Cardiac septum (tissue), 1 donor: ENCODE results near the gene DDX54. TPM values are rescaled to one million over a fixed set of nuclear protein-coding genes. Genes with fewer than 3 reads are reported as not detected.
"Not testable (repeated sequence)": the region's sequence is repeated elsewhere in the genome, so short reads cannot be mapped to it uniquely, and the experiment has no call there.

ENCODE experiments used
- DNase-seq: peaks from one replicate; pipeline ENCODE4 v3.0.0-alpha.2; 2020; ENCODE audit warnings: low spot score
- intact Hi-C: fragments of 100-400 bp; cut with DNase I; formaldehyde crosslinking; loops from one replicate; pipeline ENCODE4 v1.14.0; 2022
- total RNA-seq: library from RNA; stranded (reverse); fragmentation: NEBNext Ultra II Directional; extraction: Animal tissue kit (Norgen Biotek cat#: 25700); gene quantifications from one replicate; pipeline ENCODE4 v1.2.1, GENCODE V29; 2021
- donor health status: DM: no; HTN: no; CAD: no.

Gene DDX54
- total RNA-seq, 1 donor from 2014 or later: 35.5 TPM

DNA sequence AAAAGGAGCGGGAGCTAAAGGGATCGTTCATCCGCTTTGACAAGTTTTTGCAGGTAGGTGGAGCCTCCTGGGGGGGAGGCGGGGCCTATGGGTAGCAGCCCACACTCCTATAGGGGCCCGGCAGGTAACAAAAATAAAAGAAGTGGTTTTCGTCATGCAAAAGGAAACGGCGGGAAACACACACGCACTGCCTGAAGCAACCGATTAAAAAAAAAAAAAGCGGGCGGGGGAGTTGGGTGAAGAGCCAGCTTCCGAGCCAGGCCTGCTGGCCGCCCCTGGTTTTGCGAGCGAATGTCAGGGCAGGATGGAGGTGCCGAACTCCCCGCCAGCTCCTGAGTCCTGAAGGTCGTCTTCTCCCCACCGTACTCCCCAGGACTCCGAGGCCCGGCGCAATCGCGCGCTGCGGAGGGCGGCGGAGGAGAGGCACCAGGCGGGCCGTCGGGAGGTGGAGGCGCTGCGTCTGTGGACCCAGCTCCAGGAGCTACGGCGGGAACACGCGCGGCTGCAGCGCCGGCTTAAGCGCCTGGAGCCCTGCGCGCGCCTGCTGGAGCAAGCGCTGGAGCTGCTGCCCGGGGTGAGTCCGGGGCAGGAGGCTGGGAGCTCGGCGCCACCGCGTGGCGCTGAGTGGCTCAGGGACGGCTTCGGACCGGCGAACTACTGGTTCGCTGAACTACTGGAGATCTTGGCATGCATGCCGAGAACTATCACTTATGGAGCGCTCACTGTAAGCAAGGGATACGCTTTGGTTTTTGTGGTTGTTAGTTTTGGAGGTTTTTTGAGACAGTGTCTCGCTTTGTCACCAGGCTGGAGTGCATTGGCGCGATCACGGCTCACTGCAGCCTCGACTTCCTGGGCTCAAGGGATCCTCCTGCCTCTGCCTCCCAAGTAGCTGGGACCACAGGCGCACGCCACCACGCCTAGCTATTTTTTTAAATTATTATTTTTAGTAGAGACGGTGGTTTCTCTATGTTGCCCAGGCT, 32.2 kb downstream of the DDX54 start:
- intact Hi-C loops: loop anchor here (2.0 kb wide), 1 partner anchor 104 kb away; no protein-coding TSS in a partner anchor
- DNase-seq: no peak

- no peak for DNase-seq
- intact Hi-C loops: loop anchor here (2.0 kb wide), 1 partner anchor 104 kb away; no protein-coding TSS in a partner anchor
Measured at GRCh38 chr12:113152196-113152834, 33.0 kb downstream of the DDX54 start.

DNA sequence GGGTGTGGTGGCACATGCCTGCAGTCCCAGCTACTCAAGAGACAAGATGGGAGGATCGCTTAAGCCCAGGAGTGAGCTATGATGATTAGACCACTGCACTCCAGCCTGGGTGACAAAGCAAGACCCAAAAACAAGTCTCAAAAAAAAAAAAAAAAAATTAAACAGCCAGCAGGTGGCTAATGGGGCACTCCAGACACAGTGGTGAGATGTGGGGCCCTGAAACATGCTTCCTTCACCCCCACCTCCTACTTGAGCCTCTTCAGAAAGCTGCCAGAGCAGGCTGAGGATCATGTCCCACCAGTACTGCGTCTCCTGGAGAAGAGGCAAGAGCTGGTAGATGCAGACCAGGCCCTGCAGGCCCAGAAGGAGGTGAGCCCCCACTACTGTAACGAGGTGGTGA, 33.6 kb downstream of the DDX54 start:
- intact Hi-C loops: loop anchor here (2.0 kb wide), 1 partner anchor 103 kb away; no protein-coding TSS in a partner anchor
- no peak for DNase-seq

- DNase-seq: no peak
- intact Hi-C loops: no loop called here
Measured at GRCh38 chr12:113149361-113150150, 35.7 kb downstream of the DDX54 start, which contains the start of gene CFAP73. Gene CFAP73, plus strand, starts transcription at chr12:113149724. Its CDS starts 134 bp downstream, at chr12:113149858.

DNA sequence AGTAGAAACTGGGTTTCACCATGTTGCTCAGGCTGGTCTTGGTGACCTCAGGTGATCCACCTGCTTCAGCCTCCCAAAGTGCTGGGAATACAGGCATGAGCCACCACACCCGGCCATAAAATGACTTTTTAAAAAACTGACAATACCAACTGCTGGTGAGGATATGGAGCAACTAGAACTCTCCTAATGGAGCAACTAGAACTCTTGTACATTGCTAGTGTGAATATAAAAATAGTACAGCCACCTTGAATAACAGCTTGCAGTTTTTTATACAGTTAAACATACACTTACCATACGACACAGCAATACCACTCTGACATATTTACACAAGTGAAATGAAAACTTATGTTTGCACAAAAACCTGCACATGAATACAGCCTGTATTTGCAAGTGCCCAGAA, 38.3 kb downstream of the DDX54 start:
- no peak for DNase-seq
- intact Hi-C loops: no loop called here

GRCh38 chr12:113145720-113146551, 39.3 kb downstream of the DDX54 start:
- intact Hi-C loops: no loop called here

GRCh38 chr12:113144806-113145205, 40.5 kb downstream of the DDX54 start:
- intact Hi-C loops: no loop called here
- no peak for DNase-seq

More at GRCh38 chr12:113145720-113146551, 39.3 kb downstream of the DDX54 start:
- DNase-seq: no peak

- intact Hi-C loops: no loop called here
- DNase-seq: no peak
Measured at GRCh38 chr12:113143959-113144358, 41.3 kb downstream of the DDX54 start.

DNA sequence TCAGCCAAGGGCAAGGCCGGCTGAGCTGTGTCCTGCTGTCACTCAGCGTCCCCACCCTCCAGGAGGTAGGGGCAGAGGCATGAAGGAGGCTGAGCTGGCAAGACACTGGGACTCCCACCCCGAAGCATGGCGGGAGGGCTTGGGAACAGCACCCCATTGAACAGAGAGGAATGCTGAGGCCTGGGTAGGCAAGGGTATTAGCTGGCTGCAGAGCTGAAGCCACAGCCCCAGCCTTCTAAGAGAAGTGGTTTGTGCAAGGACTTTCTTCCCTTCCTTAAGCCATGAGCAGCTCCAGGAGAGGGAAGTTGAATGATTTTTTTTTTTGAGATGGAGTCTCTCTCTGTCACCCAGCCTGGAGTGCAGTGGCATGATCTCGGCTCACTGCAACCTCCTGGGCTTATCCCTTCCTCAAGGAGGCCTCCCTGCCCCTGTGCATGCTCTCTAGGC, 42.4 kb downstream of the DDX54 start:
- DNase-seq: no peak
- intact Hi-C loops: no loop called here

- intact Hi-C loops: no loop called here
- DNase-seq: no peak
Measured at GRCh38 chr12:113142173-113142885, 42.9 kb downstream of the DDX54 start.

DNA sequence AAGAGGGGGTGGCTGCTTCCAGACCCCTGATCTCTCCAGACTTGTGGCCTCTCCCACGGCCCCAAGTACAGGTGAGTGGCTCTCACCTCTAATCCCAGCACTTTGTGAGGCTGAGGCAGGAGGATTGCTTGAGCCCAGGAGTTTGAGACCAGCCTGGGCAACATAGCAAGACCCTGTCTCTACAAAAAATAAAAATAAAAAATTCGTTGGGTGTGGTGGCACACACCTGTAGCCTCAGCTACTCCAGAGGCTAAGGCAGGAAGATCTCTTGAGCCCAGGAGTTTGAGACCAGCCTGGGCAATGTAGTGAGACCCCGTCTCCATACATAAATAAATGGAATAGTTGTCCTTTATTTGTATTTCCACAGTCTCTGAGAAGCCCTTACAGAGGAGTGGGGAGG, 43.6 kb downstream of the DDX54 start:
- DNase-seq, intact Hi-C loops: not testable (repeated sequence)

DNA sequence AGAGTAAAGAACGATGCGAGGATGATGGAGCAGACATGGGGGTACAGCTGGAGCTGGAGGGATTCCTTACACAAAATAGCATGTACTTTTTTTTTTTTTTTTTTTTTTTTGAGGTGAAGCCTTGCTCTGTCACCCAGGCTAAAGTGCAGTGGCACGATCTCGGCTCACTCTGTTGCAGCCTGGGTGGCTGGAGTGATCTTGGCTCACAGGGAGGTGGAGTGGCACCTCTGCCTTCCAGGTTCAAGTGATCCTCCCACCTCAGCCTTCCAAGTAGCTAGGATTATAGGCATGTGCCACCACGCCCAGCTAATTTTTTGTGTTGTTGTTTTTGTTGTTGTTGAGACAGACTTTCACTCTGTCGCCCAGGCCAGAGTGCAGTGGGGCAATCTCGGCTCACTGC, 44.6 kb downstream of the DDX54 start:
- DNase-seq: no peak
- intact Hi-C loops: no loop called here

GRCh38 chr12:113138826-113139225, 46.5 kb downstream of the DDX54 start:
- intact Hi-C loops: no loop called here
- DNase-seq: no peak

GRCh38 chr12:113137861-113138783, 47.2 kb downstream of the DDX54 start:
- intact Hi-C loops: no loop called here
- DNase-seq: no peak

GRCh38 chr12:113136990-113137511, 48.2 kb downstream of the DDX54 start:
- intact Hi-C loops: no loop called here
- DNase-seq: no peak

GRCh38 chr12:113136128-113136989, 48.9 kb downstream of the DDX54 start:
- no peak for DNase-seq
- intact Hi-C loops: no loop called here
